Keratinocyte (primary cell): ENCODE measurements around the gene RNASEH1. TPM values are rescaled to one million over a fixed set of nuclear protein-coding genes. Genes with fewer than 3 reads are reported as not detected.
"Not testable (repeated sequence)": the region's sequence is repeated elsewhere in the genome, so short reads cannot be mapped to it uniquely, and the experiment has no call there.

Experiments
- DNase-seq: peaks from one replicate; pipeline ENCODE4 v3.0.0-alpha.2; 2011; ENCODE audit warnings: low read depth, missing footprints, low spot score
- FAIRE-seq: peaks from 2 replicates; lab custom pipeline; 2011; peaks lifted over from hg19 to GRCh38; lab: Jason Lieb, UNC
- H2AFZ ChIP-seq: 2 replicates; pipeline ENCODE4 v1.6.0; 2012; ENCODE audit warnings: low read length, control low read depth, inconsistent platforms; ENCODE audit not compliant: control insufficient read depth
- H3K27ac ChIP-seq: 2 replicates; pipeline ENCODE4 v1.5.1; 2011; ENCODE audit warnings: low read length; ENCODE audit not compliant: control insufficient read depth, insufficient read depth
- H3K27me3 ChIP-seq: 3 replicates; pipeline ENCODE4 v1.6.0; 2011; ENCODE audit warnings: low read length; ENCODE audit not compliant: control insufficient read depth, insufficient read depth; ENCODE audit errors: extremely low read depth
- H3K36me3 ChIP-seq, 2 experiments: 2 replicates in 1 of 2; 3 replicates in 1 of 2; pipeline ENCODE4 v1.5.1; 2011; ENCODE audit warnings: low read length in 2 of 2, mild to moderate bottlenecking in 1 of 2; ENCODE audit not compliant: control insufficient read depth in 2 of 2, insufficient read depth in 2 of 2; ENCODE audit errors: extremely low read depth in 1 of 2
- H3K4me1 ChIP-seq: 3 replicates; pipeline ENCODE4 v1.5.1; 2011; ENCODE audit warnings: low read length; ENCODE audit not compliant: control insufficient read depth, insufficient read depth; ENCODE audit errors: extremely low read depth
- H3K4me2 ChIP-seq: 3 replicates; pipeline ENCODE4 v1.6.0; 2011; ENCODE audit warnings: low read depth, low read length; ENCODE audit not compliant: control insufficient read depth, insufficient read depth; ENCODE audit errors: extremely low read depth
- H3K4me3 ChIP-seq, 3 experiments: fragments of 200-600 bp in 1 of 3; sonication (generic) in 1 of 3; 2 replicates in 2 of 3; 3 replicates in 1 of 3; pipeline ENCODE4 v1.5.1; 2011 to 2016; ENCODE audit warnings: low read length in 3 of 3, mild to moderate bottlenecking in 3 of 3, control low read depth in 2 of 3, inconsistent platforms in 1 of 3, low read depth in 1 of 3, mixed read lengths in 1 of 3, mixed run types in 1 of 3, moderate library complexity in 1 of 3; ENCODE audit not compliant: control insufficient read depth in 2 of 3, insufficient read depth in 2 of 3; ENCODE audit errors: extremely low read depth in 1 of 3
- H3K79me2 ChIP-seq: 2 replicates; pipeline ENCODE4 v1.6.0; 2012; ENCODE audit warnings: low read length; ENCODE audit not compliant: control insufficient read depth, insufficient read depth
- H3K9ac ChIP-seq: 3 replicates; pipeline ENCODE4 v1.6.0; 2011; ENCODE audit warnings: low read length; ENCODE audit not compliant: control insufficient read depth, insufficient read depth; ENCODE audit errors: extremely low read depth
- H3K9me1 ChIP-seq: 3 replicates; pipeline ENCODE4 v1.6.0; 2011; ENCODE audit warnings: low read length; ENCODE audit not compliant: control insufficient read depth, insufficient read depth; ENCODE audit errors: extremely low read depth
- H3K9me3 ChIP-seq: 2 replicates; pipeline ENCODE4 v1.5.1; 2012; ENCODE audit warnings: low read depth, low read length; ENCODE audit not compliant: control insufficient read depth
- H4K20me1 ChIP-seq: 3 replicates; pipeline ENCODE4 v1.6.0; 2011; ENCODE audit warnings: low read length; ENCODE audit not compliant: control insufficient read depth, insufficient read depth; ENCODE audit errors: extremely low read depth
- CTCF ChIP-seq, 3 experiments: IDR thresholded peaks in 1 of 3; conservative IDR thresholded peaks in 1 of 3; optimal IDR thresholded peaks in 1 of 3; 2 replicates in 2 of 3; 3 replicates in 1 of 3; pipeline versions ENCODE3 to v1.5.1; 2011; ENCODE audit warnings: low read length in 3 of 3, mild to moderate bottlenecking in 3 of 3, moderate library complexity in 2 of 3, control low read depth in 1 of 3, inconsistent platforms in 1 of 3; ENCODE audit not compliant: insufficient read depth in 2 of 3; ENCODE audit errors: extremely low read depth in 1 of 3
- EZH2 ChIP-seq: IDR thresholded peaks from one replicate; pipeline ENCODE4 v1.6.1; 2012; ENCODE audit warnings: inconsistent platforms, mild to moderate bottlenecking, low read length, moderate library complexity
- dilution Hi-C: fragments of 300-500 bp; cut with MboI; formaldehyde crosslinking; loops from one replicate; pipeline ENCODE4 v1.7.0; 2020; ENCODE audit warnings: low sequenced_read_pairs; ENCODE audit not compliant: extremely low pct_ligation_motif_present
- polyA plus RNA-seq, 5 experiments: library from polyadenylated mRNA; depleted of rRNA in 3 of 5; stranded (reverse) in 3 of 5; stranded (forward) in 1 of 5; unstranded in 1 of 5; fragments of >200 nt; gene quantifications; 1 replicate in 1 of 5; 2 replicates in 3 of 5; 3 replicates in 1 of 5; pipeline versions ENCODE4 v1.2.1 to v1.2.3, GENCODE V29; 2011 to 2012; ENCODE audit warnings: missing spikeins in 2 of 5, low read depth in 1 of 5, low replicate concordance in 1 of 5

The RNASEH1 gene
- polyA plus RNA-seq, 1 donor (not counting 4 experiments of a cell fraction or from before 2014, with no cell fraction given) = 15.3 TPM

- no peaks in the 10 kb centered on the region for H3K4me1 ChIP-seq
- TF ChIP-seq EZH2 (no peak), CTCF (optimal IDR thresholded peaks at IDR 0.05 in 1 of 3, IDR thresholded peaks at IDR 0.05 in 1 of 3, conservative IDR thresholded peaks at IDR 0.05 in 1 of 3; ENCODE audit: extremely low read depth in 1 of 3, insufficient read depth in 2 of 3, low read length in 3 of 3) (no peak)
- peaks cover 8% of the 10 kb centered on the region for H3K79me2 ChIP-seq
- H3K4me3 ChIP-seq = no peak overlapping the region
- dilution Hi-C loops = no loop called here
- no peak for FAIRE-seq
- no peak overlapping the region for H3K9ac ChIP-seq
- H3K9me1 ChIP-seq = no peaks in the 10 kb centered on the region
- no peaks in the 10 kb centered on the region for H3K27me3 ChIP-seq
- H2AFZ ChIP-seq = no peak overlapping the region
- DNase-seq = no peak
- H3K36me3 ChIP-seq = peaks cover 10 to 26% of the 10 kb centered on the region in 2 experiments
- H3K9me3 ChIP-seq = no peaks in the 10 kb centered on the region
- no peak overlapping the region for H3K4me2 ChIP-seq
- no peak overlapping the region for H3K27ac ChIP-seq
- no peaks in the 10 kb centered on the region for H4K20me1 ChIP-seq
Observed at GRCh38 chr2:3500326-3500899, 57.7 kb downstream of the RNASEH1 start.

GRCh38 chr2:3498783-3499394 lies 59.2 kb downstream of the RNASEH1 start:
- H3K27ac ChIP-seq = no peak overlapping the region
- H3K9me3 ChIP-seq = no peaks in the 10 kb centered on the region
- H3K4me1 ChIP-seq = no peaks in the 10 kb centered on the region
- no peak overlapping the region for H3K9ac ChIP-seq
- H4K20me1 ChIP-seq = no peaks in the 10 kb centered on the region
- no peak overlapping the region for H3K4me3 ChIP-seq
- FAIRE-seq (no peak), DNase-seq (no peak)
- dilution Hi-C loops = no loop called here
- no peaks in the 10 kb centered on the region for H3K27me3 ChIP-seq
- H3K79me2 ChIP-seq = peaks cover 8% of the 10 kb centered on the region
- no peak overlapping the region for H2AFZ ChIP-seq
- H3K4me2 ChIP-seq = no peak overlapping the region
- TF ChIP-seq CTCF (optimal IDR thresholded peaks at IDR 0.05 in 1 of 3, IDR thresholded peaks at IDR 0.05 in 1 of 3, conservative IDR thresholded peaks at IDR 0.05 in 1 of 3; ENCODE audit: extremely low read depth in 1 of 3, insufficient read depth in 2 of 3, low read length in 3 of 3) (no peak), EZH2 (no peak)
- peaks cover 10 to 21% of the 10 kb centered on the region in 2 experiments for H3K36me3 ChIP-seq
- no peaks in the 10 kb centered on the region for H3K9me1 ChIP-seq

DNA sequence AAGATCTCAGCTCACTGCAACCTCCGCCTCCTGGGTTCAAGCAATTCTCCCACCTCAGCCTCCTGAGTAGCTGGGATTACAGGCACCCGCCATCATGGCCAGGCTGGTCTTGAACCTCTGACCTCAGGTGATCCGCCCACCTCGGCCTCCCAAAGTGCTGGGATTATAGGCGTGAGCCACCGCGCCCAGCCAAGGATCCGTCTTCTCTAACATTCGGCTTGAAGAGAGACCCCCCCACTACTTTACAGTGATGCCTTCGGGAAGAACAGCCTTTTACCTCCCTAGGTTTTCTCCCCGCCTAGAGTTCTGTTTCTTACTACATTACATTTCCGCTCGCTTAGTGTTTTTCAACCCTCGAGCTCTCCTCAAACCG lies 61.4 kb downstream of the RNASEH1 start:
- H3K9ac ChIP-seq, H3K79me2 ChIP-seq, H3K9me1 ChIP-seq, H3K4me3 ChIP-seq, FAIRE-seq, DNase-seq, H3K27ac ChIP-seq, H2AFZ ChIP-seq, H3K4me1 ChIP-seq, H3K9me3 ChIP-seq, H3K27me3 ChIP-seq, dilution Hi-C loops, H4K20me1 ChIP-seq, H3K4me2 ChIP-seq: not testable (repeated sequence)
- peaks cover 10 to 17% of the 10 kb centered on the region in 2 experiments for H3K36me3 ChIP-seq
